GM08714 (cell line): ENCODE results near the gene GNAO1.

Experiments used
- H3K4me3 ChIP-seq: fragments of 200-500 bp; sonication (Bioruptor generic); 2 replicates; pipeline ENCODE4 v1.5.1; 2014; ENCODE audit warnings: mild to moderate bottlenecking, low read length, inconsistent platforms
- ZNF274 ChIP-seq: IDR thresholded peaks from 2 replicates; pipeline ENCODE4 v1.6.1; 2012; ENCODE audit warnings: mild to moderate bottlenecking, low read depth, low read length

GNAO1 gene

DNA sequence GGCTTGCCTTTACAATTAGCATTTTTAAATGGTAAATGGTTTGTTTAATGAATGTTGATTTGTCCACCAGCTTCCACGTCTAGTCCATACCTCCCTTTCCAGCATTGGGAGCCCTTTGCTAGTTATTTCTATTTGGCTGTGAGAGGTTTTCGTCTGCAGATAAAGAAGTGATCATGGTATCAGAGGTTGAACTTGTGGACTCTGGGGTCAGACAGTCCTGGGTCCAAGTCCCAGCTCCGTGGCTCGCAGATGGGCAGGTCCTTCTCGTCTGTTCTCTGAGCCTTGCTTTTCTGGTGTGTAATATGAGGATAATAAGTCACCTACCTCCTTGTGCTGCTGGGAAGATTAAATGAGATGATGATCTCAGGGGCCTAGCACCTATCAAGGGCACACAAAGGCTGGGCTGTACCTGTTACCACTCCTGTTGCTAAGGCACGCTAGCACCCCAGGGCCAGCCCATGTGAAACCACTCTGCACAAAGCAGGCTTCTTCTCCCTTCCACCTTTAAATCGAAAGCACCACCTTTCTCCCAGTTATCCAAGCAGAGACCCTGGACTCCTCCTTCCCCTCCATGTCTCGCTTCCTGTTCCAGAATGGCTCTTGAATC, 103.9 kb downstream of the GNAO1 start:
- H3K4me3 ChIP-seq: no peak overlapping the region
- no peak for TF ChIP-seq ZNF274

DNA sequence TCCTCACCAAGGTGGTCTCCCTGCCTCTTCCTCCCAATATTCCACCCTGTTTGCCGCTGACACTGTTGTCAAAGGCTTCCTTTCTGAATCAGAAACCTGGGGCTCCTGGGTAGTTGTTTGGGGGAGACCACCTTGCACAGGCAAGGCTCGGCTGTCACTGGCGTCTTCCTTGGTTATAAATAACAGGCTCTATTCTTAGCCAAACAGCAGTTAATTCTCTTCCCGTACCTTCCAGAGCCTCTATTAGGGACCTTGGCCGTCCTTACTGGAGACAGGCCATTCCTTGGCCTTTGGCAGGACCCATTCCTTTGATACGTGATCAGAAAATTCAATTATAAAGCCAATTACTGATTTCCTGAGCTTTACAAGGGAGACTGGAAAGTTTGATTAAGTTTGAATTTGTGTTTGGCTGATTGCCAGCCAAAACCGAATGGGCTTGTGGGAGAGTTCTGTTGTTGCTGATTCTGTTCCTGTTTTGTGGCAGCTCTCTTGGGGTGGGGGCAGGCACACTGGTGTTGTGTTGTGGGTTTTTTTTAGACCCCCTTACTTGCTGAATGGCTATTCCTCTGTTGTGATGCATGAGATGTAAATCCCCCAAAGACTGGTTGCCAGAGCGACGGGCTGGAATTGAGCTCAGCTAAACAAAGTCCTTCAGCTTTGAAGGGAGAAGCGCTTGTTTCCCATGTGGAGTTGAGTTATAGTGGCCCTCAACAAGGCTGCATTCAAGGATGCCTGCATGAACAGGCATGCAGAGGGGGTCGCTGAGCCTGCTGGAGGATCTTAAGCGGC, 104.6 kb downstream of the GNAO1 start:
- no peak for TF ChIP-seq ZNF274
- H3K4me3 ChIP-seq: no peak overlapping the region

DNA sequence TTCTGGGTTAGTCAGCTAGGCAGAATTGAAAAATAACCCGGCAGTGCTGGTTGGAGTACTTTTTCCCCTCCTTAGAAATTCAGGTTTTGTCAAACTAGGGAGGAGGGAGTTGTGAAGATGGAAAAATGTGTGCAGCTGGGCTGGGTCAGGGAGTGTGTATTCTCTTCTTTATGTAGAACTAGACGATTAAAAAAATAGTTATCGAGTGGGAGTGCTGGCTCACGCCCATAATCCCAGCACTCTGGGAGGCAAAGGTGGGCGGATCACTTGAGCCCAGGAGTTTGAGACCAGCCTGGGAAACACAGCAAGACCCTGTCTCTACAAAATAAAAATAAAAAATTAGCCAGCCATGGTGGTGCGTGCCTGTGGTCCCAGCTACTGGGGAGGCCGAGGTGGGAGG, 106.4 kb downstream of the GNAO1 start:
- H3K4me3 ChIP-seq: no peak overlapping the region
- TF ChIP-seq ZNF274: no peak

DNA sequence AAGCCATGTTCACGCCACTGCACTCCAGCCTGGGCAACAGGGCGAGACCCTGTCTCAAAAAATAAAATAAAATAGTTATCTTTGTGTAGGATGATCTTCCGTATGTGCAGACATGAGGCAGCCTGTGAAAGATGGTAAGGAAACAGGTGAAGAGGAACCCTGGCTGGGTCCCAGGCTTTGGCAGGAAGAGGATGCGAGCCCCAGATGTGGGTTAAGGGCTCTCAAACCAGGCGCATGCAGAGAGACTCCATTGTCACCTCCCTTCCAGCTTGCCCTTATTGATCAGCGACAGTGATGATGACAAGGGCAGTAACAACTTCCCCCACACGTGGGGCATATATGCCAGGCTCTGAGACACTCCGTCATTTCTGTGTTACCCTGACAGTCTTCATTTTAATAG, 106.8 kb downstream of the GNAO1 start:
- no peak for TF ChIP-seq ZNF274
- no peak overlapping the region for H3K4me3 ChIP-seq

DNA sequence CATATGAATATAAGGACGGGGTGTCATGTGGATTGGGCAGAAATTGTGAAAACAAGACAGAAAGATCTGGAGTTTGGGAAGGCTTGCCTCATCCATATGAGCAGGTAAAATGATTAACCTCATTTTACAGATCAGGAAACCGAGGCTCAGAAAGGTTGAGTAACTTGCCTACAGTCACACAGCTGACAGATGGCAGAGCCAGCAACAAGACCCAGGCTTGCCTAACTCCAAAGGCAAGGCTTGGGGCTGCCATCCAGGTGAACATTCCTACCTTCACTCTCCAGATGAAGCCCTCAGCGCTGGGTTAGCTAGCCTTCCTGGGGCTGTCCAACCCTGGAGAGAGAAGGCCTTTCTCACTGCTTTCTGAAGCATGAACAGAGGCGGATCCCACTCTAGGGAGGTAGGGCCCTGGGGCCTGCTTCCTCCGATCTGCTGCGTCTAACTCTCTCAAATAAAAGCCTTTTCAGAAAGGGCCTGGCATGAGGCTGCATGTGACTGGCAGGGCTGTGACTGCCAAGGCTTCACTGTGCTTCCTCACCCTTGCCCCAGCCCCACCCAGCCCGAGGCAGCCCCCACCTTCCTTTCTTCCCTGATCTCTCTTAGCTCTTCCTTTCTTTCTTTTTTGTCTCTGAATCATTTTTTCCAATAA, 107.8 kb downstream of the GNAO1 start:
- no peak for TF ChIP-seq ZNF274
- H3K4me3 ChIP-seq: no peak overlapping the region

DNA sequence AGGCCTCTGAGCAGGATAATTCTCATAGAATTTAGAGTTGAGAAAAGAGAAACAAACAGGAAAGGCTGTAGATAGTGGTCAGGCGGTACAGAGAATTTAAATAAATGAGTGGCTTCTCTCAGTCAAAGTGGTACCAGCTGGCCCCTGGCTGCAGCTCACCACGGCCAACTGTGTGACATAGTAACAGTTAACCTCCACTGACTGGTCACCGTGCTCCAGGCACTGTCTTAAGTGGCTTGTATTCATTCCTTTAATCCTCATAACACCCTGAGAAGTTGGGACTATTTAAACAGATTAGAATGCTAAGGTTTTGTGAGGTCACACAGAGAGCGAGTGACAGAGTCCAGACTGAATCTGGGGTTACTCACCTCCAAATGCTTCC, 108.9 kb downstream of the GNAO1 start:
- TF ChIP-seq ZNF274: no peak
- H3K4me3 ChIP-seq: no peak overlapping the region

DNA sequence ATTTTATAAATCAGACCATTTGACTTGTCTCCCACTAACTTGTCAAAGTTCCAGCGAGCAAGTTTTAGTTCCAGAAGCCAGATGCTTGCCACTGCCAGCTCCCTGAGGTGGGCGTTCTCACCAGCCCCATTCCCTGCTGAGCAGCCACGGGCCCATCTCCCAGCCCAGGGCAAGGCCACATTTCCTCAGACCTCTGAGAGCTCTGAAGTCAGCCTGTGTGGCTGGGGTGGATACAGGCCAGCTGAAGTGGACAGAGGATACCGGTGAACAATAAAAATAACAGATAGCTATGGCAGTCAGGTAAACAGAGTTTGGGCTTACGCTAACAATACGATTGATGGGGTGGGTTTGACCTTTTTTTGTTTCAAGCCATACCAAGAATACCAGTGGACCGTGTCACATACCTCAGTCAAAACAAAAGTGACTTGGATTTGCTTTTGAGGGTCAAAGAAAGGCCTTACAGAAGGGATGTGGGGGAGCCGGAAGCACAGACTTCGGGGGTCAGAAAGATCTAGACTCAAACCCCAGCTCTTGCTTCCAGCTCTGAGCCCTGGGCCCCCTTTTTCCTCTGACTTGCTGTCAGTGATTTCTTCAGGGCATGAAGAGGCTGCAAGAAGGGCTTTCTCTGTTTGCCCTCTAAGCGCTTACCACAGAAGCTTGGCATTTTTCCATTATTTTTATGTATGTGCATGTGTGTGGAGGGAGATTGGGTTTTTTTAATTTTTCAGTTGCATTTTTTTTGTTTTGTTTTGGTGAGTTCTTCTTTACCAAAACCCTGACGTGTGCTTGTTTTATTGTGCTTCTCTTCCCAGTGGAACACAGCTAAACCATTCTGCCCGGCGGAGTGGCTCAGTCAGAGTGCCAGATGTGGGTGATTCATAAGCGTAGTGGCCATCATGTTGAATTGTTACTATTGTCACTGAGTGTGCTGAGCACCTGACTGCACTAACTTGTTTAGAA, 109.9 kb downstream of the GNAO1 start:
- H3K4me3 ChIP-seq: no peak overlapping the region

DNA sequence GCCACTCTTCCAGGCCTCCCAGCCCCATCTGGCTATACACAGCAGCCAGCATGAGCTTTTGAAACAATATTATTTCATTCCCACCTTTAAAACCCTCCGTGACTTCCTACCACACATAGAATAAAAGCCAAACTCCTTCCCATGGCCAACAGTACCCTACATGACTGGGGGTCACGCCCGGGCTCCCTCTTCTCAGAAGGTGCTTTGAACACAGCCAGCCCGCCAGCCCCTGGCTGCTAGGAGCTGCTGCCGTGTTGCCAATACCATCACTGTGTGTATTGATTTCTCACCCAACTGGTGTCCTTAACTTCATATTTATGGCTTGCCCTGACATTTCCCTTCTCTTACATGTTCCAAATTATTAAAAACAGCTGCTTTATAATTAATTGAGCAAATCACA, 111.2 kb downstream of the GNAO1 start:
- no peak overlapping the region for H3K4me3 ChIP-seq
- TF ChIP-seq ZNF274: no peak

More for the DNA sequence above, 109.9 kb downstream of the GNAO1 start:
- TF ChIP-seq ZNF274: no peak

DNA sequence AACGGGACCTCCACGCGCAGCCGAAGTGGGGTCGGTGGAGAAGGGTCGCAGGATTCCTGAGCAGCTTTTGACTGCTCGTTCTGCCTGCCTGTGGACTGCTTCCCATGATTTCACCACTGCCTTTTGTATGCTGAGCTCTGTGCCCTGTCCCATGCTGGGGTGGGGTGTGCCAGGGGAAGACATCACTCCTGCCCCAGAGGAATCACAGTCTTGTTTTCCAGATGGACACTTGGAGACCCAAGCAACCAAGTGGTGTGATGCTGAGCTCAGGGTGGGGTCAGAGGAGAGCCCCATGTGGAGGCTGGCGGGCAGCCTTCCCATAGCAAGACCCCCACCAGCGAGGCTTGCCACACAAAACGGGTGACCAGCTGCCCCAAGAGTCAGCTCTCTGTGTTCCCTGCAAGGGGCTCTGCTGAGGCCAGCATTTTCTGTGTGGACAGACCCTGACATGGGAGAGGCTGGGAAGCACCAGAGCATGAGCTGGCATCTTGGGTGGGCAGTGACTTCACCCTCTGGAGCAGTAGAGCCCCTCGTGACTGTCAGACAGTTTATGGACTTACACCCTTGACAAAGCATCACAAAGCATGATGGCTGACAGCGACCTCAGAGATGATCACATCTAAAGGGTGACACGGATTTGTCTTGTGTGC, 111.9 kb downstream of the GNAO1 start:
- TF ChIP-seq ZNF274: no peak
- no peak overlapping the region for H3K4me3 ChIP-seq

DNA sequence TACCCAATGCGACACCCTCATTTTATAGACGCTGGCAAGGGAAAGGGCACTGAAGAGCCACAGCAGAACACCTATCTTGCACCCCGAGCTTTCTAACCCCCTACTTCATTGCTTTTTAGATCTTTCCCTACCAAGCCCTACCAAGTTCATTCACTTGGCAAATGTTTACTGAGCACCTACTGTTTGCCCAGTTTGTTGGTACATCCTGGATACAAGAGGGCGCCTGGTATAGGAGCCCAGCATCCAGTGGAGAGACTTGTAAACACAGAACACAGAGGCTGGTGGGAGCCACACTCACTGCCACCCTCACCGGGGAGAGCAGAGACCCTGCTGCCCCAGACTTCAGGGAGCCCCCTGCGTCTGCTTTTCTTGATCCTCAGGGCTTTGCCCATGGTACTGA, 112.6 kb downstream of the GNAO1 start:
- H3K4me3 ChIP-seq: no peak overlapping the region
- no peak for TF ChIP-seq ZNF274

DNA sequence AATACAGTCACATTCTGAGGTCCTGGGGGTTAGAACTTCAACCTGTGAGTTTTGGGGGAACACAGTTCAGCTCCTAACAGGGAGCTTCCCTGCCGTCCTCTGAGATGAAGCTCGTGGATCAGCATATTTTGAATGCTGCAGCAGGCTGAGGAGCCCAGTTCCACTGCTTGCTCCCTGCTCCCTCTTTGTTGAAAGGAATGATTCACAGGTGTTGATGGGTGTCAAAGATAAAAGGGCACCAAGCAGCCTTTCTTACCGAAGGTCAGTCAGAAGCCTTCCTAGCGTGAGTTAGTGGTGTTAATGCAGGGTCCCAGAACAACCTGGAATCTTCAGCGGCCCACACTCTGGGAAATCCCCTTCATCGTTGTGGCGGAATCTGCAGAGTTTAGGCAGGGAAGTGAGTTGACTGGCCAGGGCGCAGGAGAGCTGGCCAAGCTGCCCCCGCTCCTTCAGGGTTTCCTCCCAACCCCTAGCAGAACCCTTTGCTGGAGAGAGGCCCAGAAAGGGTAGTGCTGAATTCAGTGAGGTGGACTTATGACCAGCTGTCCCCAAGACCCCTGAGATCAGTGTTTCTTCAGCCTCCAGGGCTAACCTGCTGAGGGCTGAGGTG, 114.8 kb downstream of the GNAO1 start:
- TF ChIP-seq ZNF274: no peak

DNA sequence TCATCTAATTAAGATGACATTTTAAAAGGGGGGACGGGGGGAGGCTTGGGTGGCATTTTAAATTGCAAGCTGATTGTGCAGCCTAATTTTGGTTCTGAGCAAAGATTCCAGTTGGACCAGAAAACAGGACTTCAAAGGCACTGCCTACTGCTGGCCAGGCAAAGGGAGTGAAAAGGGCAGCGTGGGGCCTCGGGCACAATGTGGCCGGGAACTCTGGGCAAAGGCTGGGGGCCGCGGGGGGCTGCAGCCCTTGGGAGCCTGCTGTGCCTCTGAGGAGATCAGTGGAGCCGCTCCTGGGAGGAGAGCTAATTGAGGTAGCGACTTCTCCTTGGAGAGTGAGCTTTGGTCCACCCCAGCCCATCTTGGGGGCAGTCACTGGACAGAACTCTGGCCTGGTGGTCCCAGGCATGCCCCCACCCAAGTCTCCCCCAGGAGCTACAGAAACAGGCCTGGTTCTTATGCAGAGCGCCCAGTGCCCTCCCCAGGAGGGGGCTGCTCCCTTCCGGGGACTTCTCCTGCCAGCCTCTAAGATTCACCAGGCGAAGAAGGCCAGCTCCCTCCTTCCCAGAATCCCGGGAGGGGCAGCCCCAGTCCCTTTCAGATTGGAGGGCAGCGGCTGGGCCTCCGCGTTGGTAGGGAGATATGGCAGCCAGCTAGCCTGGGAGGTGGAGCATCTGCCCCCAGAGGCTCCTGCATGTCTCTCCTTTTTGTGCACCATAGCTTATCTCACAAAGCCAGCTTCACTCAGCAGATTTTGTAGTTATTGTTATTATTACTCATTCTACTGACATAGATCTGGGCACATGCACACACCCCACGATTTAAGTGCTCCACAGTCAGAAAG, 115.6 kb downstream of the GNAO1 start:
- TF ChIP-seq ZNF274: no peak
- no peak overlapping the region for H3K4me3 ChIP-seq

More for the DNA sequence above, 114.8 kb downstream of the GNAO1 start:
- no peak overlapping the region for H3K4me3 ChIP-seq
